HepG2 (cell line): ENCODE results near the gene UBE2N. TPM values are rescaled to one million over a fixed set of nuclear protein-coding genes. Genes with fewer than 3 reads are reported as not detected.
A peak's percentile ranks its signal among the peaks of the same experiment; 100 is the strongest.

Source experiments
- AGO2 ChIP-seq: fragments of 200-400 bp; formaldehyde crosslinking; optimal IDR thresholded peaks from 2 replicates; pipeline ENCODE3; 2017; ENCODE audit warnings: mild to moderate bottlenecking, low read depth, low read length, moderate library complexity
- HIVEP1 ChIP-seq: sonication (generic); formaldehyde crosslinking; IDR thresholded peaks from 2 replicates; pipeline ENCODE4 v1.4.0; 2020; ENCODE audit warnings: mild to moderate bottlenecking, missing genetic modification reagents
- HNRNPK ChIP-seq: fragments of 200-400 bp; formaldehyde crosslinking; IDR thresholded peaks from 2 replicates; pipeline ENCODE4 v1.6.1; 2018; ENCODE audit warnings: low read length, low read depth, moderate library complexity, mild to moderate bottlenecking; ENCODE audit not compliant: poor library complexity, severe bottlenecking
- HOXA5 ChIP-seq: sonication (generic); formaldehyde crosslinking; IDR thresholded peaks from 2 replicates; pipeline ENCODE4 v1.4.0; 2020; ENCODE audit warnings: missing genetic modification reagents
- KAT7 ChIP-seq: IDR thresholded peaks from 2 replicates; pipeline ENCODE4 v1.6.1; 2018; ENCODE audit warnings: borderline replicate concordance, missing compliant biosample characterization
- POLR2A ChIP-seq, 2 experiments: IDR thresholded peaks; 2 replicates each; pipeline ENCODE4 v1.6.1; 2011; ENCODE audit warnings: low read depth in 2 of 2, low read length in 2 of 2, mild to moderate bottlenecking in 1 of 2, moderate library complexity in 1 of 2; ENCODE audit not compliant: insufficient read depth in 1 of 2
- POLR2G ChIP-seq: fragments of 200-400 bp; formaldehyde crosslinking; IDR thresholded peaks from 2 replicates; pipeline ENCODE4 v1.6.1; 2018; ENCODE audit warnings: mild to moderate bottlenecking, low read depth, low read length, moderate library complexity
- RBM39 ChIP-seq: fragments of 200-400 bp; formaldehyde crosslinking; IDR thresholded peaks from one replicate; pipeline ENCODE4 v1.6.1; 2018; ENCODE audit warnings: antibody characterized with exemption, mild to moderate bottlenecking, low read depth, low read length; ENCODE audit not compliant: poor library complexity, severe bottlenecking
- ZSCAN31 ChIP-seq: sonication (generic); formaldehyde crosslinking; IDR thresholded peaks from 2 replicates; pipeline ENCODE4 v1.5.0; 2020; ENCODE audit warnings: low read depth, mild to moderate bottlenecking, missing genetic modification reagents
- polyA plus RNA-seq, 8 experiments: library from polyadenylated mRNA; depleted of rRNA in 3 of 8; stranded (reverse) in 7 of 8; unstranded in 1 of 8; fragments of >200 nt; fragmentation: Illumina TruSeq in 4 of 8; extraction: Trizol in 4 of 8; gene quantifications; 2 replicates each; pipeline versions ENCODE4 v1.2.1 to v1.2.3, GENCODE V29; 2011 to 2016; ENCODE audit warnings: low read depth in 4 of 8, missing spikeins in 1 of 8, mixed read lengths in 1 of 8; ENCODE audit not compliant: insufficient read depth in 1 of 8
- total RNA-seq, 5 experiments: library from RNA; depleted of rRNA; stranded (reverse); fragments of >200 nt; fragmentation: Illumina TruSeq; extraction: Trizol; gene quantifications; 2 replicates each; pipeline ENCODE4 v1.2.3, GENCODE V29; 2016; ENCODE audit warnings: low read depth in 1 of 5
- TF ChIP-seq, protein P1 (sequence below): sonication (generic); formaldehyde crosslinking; IDR thresholded peaks from 2 replicates; pipeline ENCODE4 v1.5.1; 2020; ENCODE audit warnings: mild to moderate bottlenecking, missing genetic modification reagents, moderate library complexity
- TF ChIP-seq, protein P2 (sequence below), 2 experiments: fragments of 450-650 bp in 1 of 2; sonication (generic) in 1 of 2; formaldehyde crosslinking; IDR thresholded peaks; 2 replicates each; pipeline versions ENCODE4 v1.5.0 to v1.8.0; 2020 to 2022; ENCODE audit warnings: mild to moderate bottlenecking in 1 of 2, missing genetic modification reagents in 1 of 2

Gene UBE2N
- total and polyA plus RNA-seq, 2 of the 13 experiments (the other 11 are each of a cell fraction or from before 2014, with no cell fraction given), result 188 to 197 TPM

GRCh38 chr12:93378196-93378997 is 63.4 kb downstream of the UBE2N start (continued):
- peak; percentile 40; the same call in 1 of the 2 replicates for TF ChIP-seq POLR2G
- TF ChIP-seq HNRNPK, result peak; percentile 80
- 0 out of 2 replicates have a peak, but pooled peaks have one; percentile 54 for TF ChIP-seq HIVEP1 (CRISPR knock-in tag)
- TF ChIP-seq HOXA5 (CRISPR knock-in tag), result peak; percentile 12; the same call in 1 of the 2 replicates
- peak; percentile 75 for TF ChIP-seq RBM39
- TF ChIP-seq, protein P1, sequence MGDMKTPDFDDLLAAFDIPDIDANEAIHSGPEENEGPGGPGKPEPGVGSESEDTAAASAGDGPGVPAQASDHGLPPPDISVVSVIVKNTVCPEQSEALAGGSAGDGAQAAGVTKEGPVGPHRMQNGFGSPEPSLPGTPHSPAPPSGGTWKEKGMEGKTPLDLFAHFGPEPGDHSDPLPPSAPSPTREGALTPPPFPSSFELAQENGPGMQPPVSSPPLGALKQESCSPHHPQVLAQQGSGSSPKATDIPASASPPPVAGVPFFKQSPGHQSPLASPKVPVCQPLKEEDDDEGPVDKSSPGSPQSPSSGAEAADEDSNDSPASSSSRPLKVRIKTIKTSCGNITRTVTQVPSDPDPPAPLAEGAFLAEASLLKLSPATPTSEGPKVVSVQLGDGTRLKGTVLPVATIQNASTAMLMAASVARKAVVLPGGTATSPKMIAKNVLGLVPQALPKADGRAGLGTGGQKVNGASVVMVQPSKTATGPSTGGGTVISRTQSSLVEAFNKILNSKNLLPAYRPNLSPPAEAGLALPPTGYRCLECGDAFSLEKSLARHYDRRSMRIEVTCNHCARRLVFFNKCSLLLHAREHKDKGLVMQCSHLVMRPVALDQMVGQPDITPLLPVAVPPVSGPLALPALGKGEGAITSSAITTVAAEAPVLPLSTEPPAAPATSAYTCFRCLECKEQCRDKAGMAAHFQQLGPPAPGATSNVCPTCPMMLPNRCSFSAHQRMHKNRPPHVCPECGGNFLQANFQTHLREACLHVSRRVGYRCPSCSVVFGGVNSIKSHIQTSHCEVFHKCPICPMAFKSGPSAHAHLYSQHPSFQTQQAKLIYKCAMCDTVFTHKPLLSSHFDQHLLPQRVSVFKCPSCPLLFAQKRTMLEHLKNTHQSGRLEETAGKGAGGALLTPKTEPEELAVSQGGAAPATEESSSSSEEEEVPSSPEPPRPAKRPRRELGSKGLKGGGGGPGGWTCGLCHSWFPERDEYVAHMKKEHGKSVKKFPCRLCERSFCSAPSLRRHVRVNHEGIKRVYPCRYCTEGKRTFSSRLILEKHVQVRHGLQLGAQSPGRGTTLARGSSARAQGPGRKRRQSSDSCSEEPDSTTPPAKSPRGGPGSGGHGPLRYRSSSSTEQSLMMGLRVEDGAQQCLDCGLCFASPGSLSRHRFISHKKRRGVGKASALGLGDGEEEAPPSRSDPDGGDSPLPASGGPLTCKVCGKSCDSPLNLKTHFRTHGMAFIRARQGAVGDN (CRISPR knock-in tag), result peak; percentile 40; the same call in 1 of the 2 replicates
- peak; percentile 40; the same call in 1 of the 2 replicates for TF ChIP-seq KAT7 (CRISPR knock-in tag)
- peak; percentile 89 for TF ChIP-seq AGO2
- peak in 1 of 2 experiments; percentile 29; a peak in 1 of 4 replicates for TF ChIP-seq POLR2A (IDR thresholded peaks at IDR 0.05; ENCODE audit: insufficient read depth in 1 of 2, low read depth in 2 of 2, low read length in 2 of 2)
- TF ChIP-seq, protein P2, sequence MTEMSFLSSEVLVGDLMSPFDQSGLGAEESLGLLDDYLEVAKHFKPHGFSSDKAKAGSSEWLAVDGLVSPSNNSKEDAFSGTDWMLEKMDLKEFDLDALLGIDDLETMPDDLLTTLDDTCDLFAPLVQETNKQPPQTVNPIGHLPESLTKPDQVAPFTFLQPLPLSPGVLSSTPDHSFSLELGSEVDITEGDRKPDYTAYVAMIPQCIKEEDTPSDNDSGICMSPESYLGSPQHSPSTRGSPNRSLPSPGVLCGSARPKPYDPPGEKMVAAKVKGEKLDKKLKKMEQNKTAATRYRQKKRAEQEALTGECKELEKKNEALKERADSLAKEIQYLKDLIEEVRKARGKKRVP (CRISPR knock-in tag; IDR thresholded peaks at IDR 0.05), result 0 out of 4 replicates have a peak, but pooled peaks of 1 of the 2 experiments have one; percentile 19
- 0 out of 2 replicates have a peak, but pooled peaks have one; percentile 16 for TF ChIP-seq ZSCAN31 (CRISPR knock-in tag)
